Smooth muscle cell (in vitro differentiated cells): ENCODE data around the gene INSL3. TPM values are rescaled to one million over a fixed set of nuclear protein-coding genes. Genes with fewer than 3 reads are reported as not detected.

Source experiments
- DNase-seq: peaks from one replicate; lab custom pipeline; 2025; ENCODE audit not compliant: unreplicated experiment; lab: John Stamatoyannopoulos, UW
- H2AFZ ChIP-seq: fragments of 200-600 bp; sonication (generic); 2 replicates; pipeline ENCODE4 v1.6.0; 2016; ENCODE audit warnings: antibody characterized with exemption, low read depth, mild to moderate bottlenecking
- H3F3A ChIP-seq: fragments of 200-600 bp; sonication (generic); 2 replicates; pipeline ENCODE4 v1.6.0; 2017; ENCODE audit warnings: antibody characterized with exemption, low read depth
- H3K27ac ChIP-seq: fragments of 200-600 bp; sonication (generic); 2 replicates; pipeline ENCODE4 v1.5.1; 2016; ENCODE audit warnings: low read depth, mild to moderate bottlenecking
- H3K27me3 ChIP-seq: fragments of 200-600 bp; sonication (generic); 2 replicates; pipeline ENCODE4 v1.6.1; 2016; ENCODE audit warnings: low read depth, mild to moderate bottlenecking
- H3K36me3 ChIP-seq: fragments of 200-600 bp; sonication (generic); 2 replicates; pipeline ENCODE4 v1.5.1; 2016; ENCODE audit warnings: low read depth
- H3K4me1 ChIP-seq: fragments of 200-600 bp; sonication (generic); 2 replicates; pipeline ENCODE4 v1.5.1; 2016; ENCODE audit warnings: low read depth
- H3K4me2 ChIP-seq: fragments of 200-600 bp; sonication (generic); 2 replicates; pipeline ENCODE4 v1.6.0; 2016; ENCODE audit warnings: mild to moderate bottlenecking
- H3K4me3 ChIP-seq: fragments of 200-600 bp; sonication (generic); 2 replicates; pipeline ENCODE4 v1.5.1; 2016; ENCODE audit warnings: mild to moderate bottlenecking
- H3K79me2 ChIP-seq: fragments of 200-600 bp; sonication (generic); 2 replicates; pipeline ENCODE4 v1.6.0; 2016; ENCODE audit warnings: low read depth, mild to moderate bottlenecking
- H3K9ac ChIP-seq: fragments of 200-600 bp; sonication (generic); 2 replicates; pipeline ENCODE4 v1.6.0; 2016; ENCODE audit warnings: low read depth
- H3K9me3 ChIP-seq: fragments of 200-600 bp; sonication (generic); replicated peaks from 2 replicates; pipeline ENCODE4 v1.5.1; 2016; ENCODE audit warnings: low read depth
- H4K20me1 ChIP-seq: fragments of 200-600 bp; sonication (generic); 2 replicates; pipeline ENCODE4 v1.6.0; 2016; ENCODE audit warnings: low read depth
- CTCF ChIP-seq: fragments of 200-600 bp; sonication (generic); IDR thresholded peaks from 2 replicates; pipeline ENCODE4 v1.5.1; 2017; ENCODE audit warnings: borderline replicate concordance, mild to moderate bottlenecking, antibody characterized with exemption; ENCODE audit not compliant: insufficient read depth, poor library complexity, severe bottlenecking
- WGBS: methylation state at CpG from one replicate; pipeline ENCODE4 v1.1.7; 2016; ENCODE audit warnings: low lambda C conversion rate; 5-methylcytosine and 5-hydroxymethylcytosine counted together
- polyA plus RNA-seq: library from polyadenylated mRNA; unstranded; fragments of >200 nt; fragmentation: Nextera tagmentation; extraction: Ambion mirVana; gene quantifications from 2 replicates; pipeline ENCODE4 v1.2.1, GENCODE V29; 2016
- total RNA-seq: library from RNA; depleted of rRNA; stranded (reverse); fragments of >200 nt; gene quantifications from 2 replicates; pipeline ENCODE4 v1.2.3, GENCODE V29; 2014

Gene INSL3
- total and polyA plus RNA-seq, 2 experiments from 2014 or later = 0.80 to 1.1 TPM

GRCh38 chr19:17854061-17854460, 32.7 kb upstream of the INSL3 start:
- no peak overlapping the region for H3K4me2 ChIP-seq
- H4K20me1 ChIP-seq = no peaks in the 10 kb centered on the region
- H3K4me1 ChIP-seq = no peaks in the 10 kb centered on the region
- H3K9me3 ChIP-seq = no peaks in the 10 kb centered on the region
- no peak for TF ChIP-seq CTCF
- peaks cover 4% of the 10 kb centered on the region for H3F3A ChIP-seq
- H3K36me3 ChIP-seq = no peaks in the 10 kb centered on the region
- no peak overlapping the region for H2AFZ ChIP-seq
- no peaks in the 10 kb centered on the region for H3K79me2 ChIP-seq
- H3K4me3 ChIP-seq = no peak overlapping the region
- no peak overlapping the region for H3K27ac ChIP-seq
- no peaks in the 10 kb centered on the region for H3K27me3 ChIP-seq
- 86% methylated on average over 6 of the region's 6 CpGs for WGBS
- no peak overlapping the region for H3K9ac ChIP-seq
- DNase-seq = no peak

- H3K9me3 ChIP-seq = no peaks in the 10 kb centered on the region
- no peak overlapping the region for H3K4me2 ChIP-seq
- H3F3A ChIP-seq = peaks cover 4% of the 10 kb centered on the region
- no peaks in the 10 kb centered on the region for H3K36me3 ChIP-seq
- no peaks in the 10 kb centered on the region for H4K20me1 ChIP-seq
- no peak for TF ChIP-seq CTCF
- H2AFZ ChIP-seq = no peak overlapping the region
- H3K4me1 ChIP-seq = peaks cover 6% of the 10 kb centered on the region
- H3K27ac ChIP-seq = peak overlapping the region; percentile 82
- DNase-seq = no peak
- H3K4me3 ChIP-seq = no peak overlapping the region
- WGBS = 92% methylated on average over 14 of the region's 14 CpGs
- no peaks in the 10 kb centered on the region for H3K27me3 ChIP-seq
- no peaks in the 10 kb centered on the region for H3K79me2 ChIP-seq
- no peak overlapping the region for H3K9ac ChIP-seq
Measured at GRCh38 chr19:17848595-17849292, 27.4 kb upstream of the INSL3 start.

- peak within 1 kb of the TSS; percentile 87 for H3K4me2 ChIP-seq
- no peaks in the 10 kb centered on the region for H3K27me3 ChIP-seq
- no peak for TF ChIP-seq CTCF
- no peak within 1 kb of the TSS for H3K9ac ChIP-seq
- H3K9me3 ChIP-seq = no peaks in the 10 kb centered on the region
- H4K20me1 ChIP-seq = no peaks in the 10 kb centered on the region
- no peaks in the 10 kb centered on the region for H3K79me2 ChIP-seq
- no peaks in the 10 kb centered on the region for H3K36me3 ChIP-seq
- peak within 1 kb of the TSS; percentile 46 for H3K4me3 ChIP-seq
- peaks cover 6% of the 10 kb centered on the region for H3K4me1 ChIP-seq
- 24% methylated on average over 21 of the region's 40 CpGs for WGBS
- peak within 1 kb of the TSS; percentile 87 for H2AFZ ChIP-seq
- H3F3A ChIP-seq = peaks cover 4% of the 10 kb centered on the region
- peak; percentile 72 for DNase-seq
- peak within 1 kb of the TSS; percentile 82 for H3K27ac ChIP-seq
Measured at GRCh38 chr19:17847538-17848366, 26.4 kb upstream of the INSL3 start, which contains the start of gene JAK3. Gene JAK3, minus strand, starts transcription at chr19:17847982. Its CDS starts 3,565 bp downstream, at chr19:17844417.
